SU-DHL-6 (cell line): Measurements from ENCODE around the gene YES1.

Experiments
- H2AFZ ChIP-seq: fragments of 200-600 bp; sonication (generic); 2 replicates; pipeline ENCODE4 v1.6.1; 2014; ENCODE audit warnings: low read depth, mild to moderate bottlenecking, moderate library complexity, mixed read lengths, antibody characterized with exemption, low read length; ENCODE audit not compliant: severe bottlenecking
- H3F3A ChIP-seq: fragments of 200-600 bp; shearing (Covaris generic); 2 replicates; pipeline ENCODE4 v1.6.0; 2016; ENCODE audit warnings: antibody characterized with exemption, mild to moderate bottlenecking; ENCODE audit not compliant: insufficient read depth
- H3K27ac ChIP-seq: fragments of 200-600 bp; sonication (generic); 2 replicates; pipeline ENCODE4 v1.5.1; 2016; ENCODE audit warnings: low read depth, mild to moderate bottlenecking, low read length, moderate library complexity, mixed read lengths
- H3K27me3 ChIP-seq: fragments of 200-600 bp; sonication (generic), shearing (Covaris generic); 2 replicates; pipeline ENCODE4 v1.6.0; 2014; ENCODE audit warnings: mild to moderate bottlenecking, low read length
- H3K36me3 ChIP-seq: fragments of 200-600 bp; sonication (generic); 2 replicates; pipeline ENCODE4 v1.6.1; 2014; ENCODE audit warnings: mild to moderate bottlenecking, low read length, mixed read lengths
- H3K4me2 ChIP-seq: fragments of 300-600, 200-600 bp; shearing (Covaris generic), sonication (generic); 2 replicates; pipeline ENCODE4 v1.6.0; 2014; ENCODE audit warnings: low read length, low read depth, mild to moderate bottlenecking; ENCODE audit not compliant: poor library complexity, severe bottlenecking
- H3K4me3 ChIP-seq: fragments of 200-600 bp; sonication (generic); 2 replicates; pipeline ENCODE4 v1.5.1; 2014; ENCODE audit warnings: antibody characterized with exemption, low read length, mild to moderate bottlenecking, mixed read lengths; ENCODE audit not compliant: insufficient read depth, poor library complexity, severe bottlenecking
- H3K79me2 ChIP-seq: fragments of 200-600 bp; sonication (generic); 2 replicates; pipeline ENCODE4 v1.6.1; 2014; ENCODE audit warnings: mild to moderate bottlenecking, low read length, moderate library complexity; ENCODE audit not compliant: insufficient read depth
- H3K9ac ChIP-seq: fragments of 200-600 bp; sonication (generic); 2 replicates; pipeline ENCODE4 v1.7.0; 2014; ENCODE audit warnings: mild to moderate bottlenecking, low read length
- H3K9me2 ChIP-seq: fragments of 200-600 bp; sonication (generic); replicated peaks from 2 replicates; pipeline ENCODE4 v1.6.1; 2014; ENCODE audit warnings: low read length; ENCODE audit not compliant: insufficient read depth
- H3K9me3 ChIP-seq: fragments of 200-600 bp; sonication (generic); 2 replicates; pipeline ENCODE4 v1.6.1; 2014; ENCODE audit warnings: low read length, mixed read lengths; ENCODE audit not compliant: insufficient read depth
- H4K20me1 ChIP-seq: fragments of 200-600 bp; sonication (generic); 2 replicates; pipeline ENCODE4 v1.6.1; 2014; ENCODE audit warnings: low read depth, mild to moderate bottlenecking, antibody characterized with exemption, low read length, moderate library complexity, mixed read lengths
- EZH2phosphoT487 ChIP-seq: fragments of 200-600 bp; sonication (generic), shearing (Covaris generic); conservative IDR thresholded peaks from 2 replicates; pipeline ENCODE4 v1.6.1; 2018; ENCODE audit warnings: mild to moderate bottlenecking, antibody characterized with exemption, low read length, moderate library complexity, mixed read lengths
- TF ChIP-seq, protein P1 (sequence below): fragments of 200-600 bp; sonication (generic); IDR thresholded peaks from one replicate; pipeline ENCODE4 v1.5.1; 2017; ENCODE audit warnings: antibody characterized with exemption, mild to moderate bottlenecking, low read length, moderate library complexity; ENCODE audit not compliant: insufficient read depth, poor library complexity, severe bottlenecking

YES1 gene

DNA sequence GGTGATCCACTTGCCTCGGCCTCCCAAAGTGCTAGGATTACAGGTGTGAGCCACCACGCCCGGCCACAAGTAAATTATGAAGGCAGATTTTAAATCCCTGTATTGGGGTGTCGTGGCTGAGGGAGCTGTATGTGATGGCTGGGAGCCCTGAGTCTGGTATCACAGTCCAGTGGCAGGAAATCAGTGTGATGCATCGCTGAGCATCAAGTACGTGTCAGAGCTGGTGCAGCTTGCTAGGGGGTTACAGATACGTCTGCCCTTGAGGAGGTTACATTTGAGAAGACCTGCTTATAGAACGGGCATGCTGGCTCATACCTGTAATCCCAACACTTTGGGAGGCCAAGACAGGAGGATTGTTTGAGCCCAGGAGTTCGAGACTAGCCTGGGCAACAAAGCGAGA, 103.9 kb downstream of the YES1 start:
- no peaks in the 10 kb centered on the region for H3K9me2 ChIP-seq
- no peaks in the 10 kb centered on the region for H3K27me3 ChIP-seq
- no peaks in the 10 kb centered on the region for H4K20me1 ChIP-seq
- TF ChIP-seq, protein P1, sequence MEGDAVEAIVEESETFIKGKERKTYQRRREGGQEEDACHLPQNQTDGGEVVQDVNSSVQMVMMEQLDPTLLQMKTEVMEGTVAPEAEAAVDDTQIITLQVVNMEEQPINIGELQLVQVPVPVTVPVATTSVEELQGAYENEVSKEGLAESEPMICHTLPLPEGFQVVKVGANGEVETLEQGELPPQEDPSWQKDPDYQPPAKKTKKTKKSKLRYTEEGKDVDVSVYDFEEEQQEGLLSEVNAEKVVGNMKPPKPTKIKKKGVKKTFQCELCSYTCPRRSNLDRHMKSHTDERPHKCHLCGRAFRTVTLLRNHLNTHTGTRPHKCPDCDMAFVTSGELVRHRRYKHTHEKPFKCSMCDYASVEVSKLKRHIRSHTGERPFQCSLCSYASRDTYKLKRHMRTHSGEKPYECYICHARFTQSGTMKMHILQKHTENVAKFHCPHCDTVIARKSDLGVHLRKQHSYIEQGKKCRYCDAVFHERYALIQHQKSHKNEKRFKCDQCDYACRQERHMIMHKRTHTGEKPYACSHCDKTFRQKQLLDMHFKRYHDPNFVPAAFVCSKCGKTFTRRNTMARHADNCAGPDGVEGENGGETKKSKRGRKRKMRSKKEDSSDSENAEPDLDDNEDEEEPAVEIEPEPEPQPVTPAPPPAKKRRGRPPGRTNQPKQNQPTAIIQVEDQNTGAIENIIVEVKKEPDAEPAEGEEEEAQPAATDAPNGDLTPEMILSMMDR: no peak
- TF ChIP-seq EZH2phosphoT487: no peak
- H3K36me3 ChIP-seq: no peaks in the 10 kb centered on the region
- no peaks in the 10 kb centered on the region for H3K79me2 ChIP-seq
- H3K4me3 ChIP-seq: no peak overlapping the region
- H3K9me3 ChIP-seq: no peaks in the 10 kb centered on the region
- H3K4me2 ChIP-seq: no peak overlapping the region
- no peaks in the 10 kb centered on the region for H3F3A ChIP-seq
- no peak overlapping the region for H3K9ac ChIP-seq
- no peak overlapping the region for H3K27ac ChIP-seq
- no peak overlapping the region for H2AFZ ChIP-seq

DNA sequence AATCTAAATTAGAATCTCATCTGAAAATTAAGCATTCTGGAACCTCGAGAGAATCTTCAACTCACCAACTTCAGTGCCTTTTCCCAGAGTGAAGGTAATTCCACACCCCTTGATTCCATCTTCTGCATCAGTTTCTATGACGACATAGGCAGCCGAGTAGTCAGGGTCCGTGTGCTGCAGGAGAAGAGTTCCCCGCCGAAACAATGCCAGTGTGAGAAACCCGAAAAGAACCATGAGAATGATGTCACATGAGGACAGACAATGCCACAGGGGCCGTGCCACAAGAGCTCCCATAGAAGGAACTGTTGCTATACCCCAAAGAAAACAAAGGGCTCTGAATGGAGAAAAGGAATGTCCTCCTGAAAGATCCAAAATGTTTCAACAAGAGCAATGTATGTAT, 105.6 kb downstream of the YES1 start:
- Histone ChIP-seq H3K4me2 (no peak overlapping the region), H3K27me3 (no peaks in the 10 kb centered on the region), H3K27ac (no peak overlapping the region), H3K4me3 (no peak overlapping the region), H3K9ac (no peak overlapping the region), H3K9me2 (no peaks in the 10 kb centered on the region), H3K79me2 (no peaks in the 10 kb centered on the region), H3F3A (no peaks in the 10 kb centered on the region), H3K9me3 (no peaks in the 10 kb centered on the region), H4K20me1 (no peaks in the 10 kb centered on the region), H3K36me3 (no peaks in the 10 kb centered on the region), H2AFZ (no peak overlapping the region)
- TF ChIP-seq, protein P1: no peak
- no peak for TF ChIP-seq EZH2phosphoT487

DNA sequence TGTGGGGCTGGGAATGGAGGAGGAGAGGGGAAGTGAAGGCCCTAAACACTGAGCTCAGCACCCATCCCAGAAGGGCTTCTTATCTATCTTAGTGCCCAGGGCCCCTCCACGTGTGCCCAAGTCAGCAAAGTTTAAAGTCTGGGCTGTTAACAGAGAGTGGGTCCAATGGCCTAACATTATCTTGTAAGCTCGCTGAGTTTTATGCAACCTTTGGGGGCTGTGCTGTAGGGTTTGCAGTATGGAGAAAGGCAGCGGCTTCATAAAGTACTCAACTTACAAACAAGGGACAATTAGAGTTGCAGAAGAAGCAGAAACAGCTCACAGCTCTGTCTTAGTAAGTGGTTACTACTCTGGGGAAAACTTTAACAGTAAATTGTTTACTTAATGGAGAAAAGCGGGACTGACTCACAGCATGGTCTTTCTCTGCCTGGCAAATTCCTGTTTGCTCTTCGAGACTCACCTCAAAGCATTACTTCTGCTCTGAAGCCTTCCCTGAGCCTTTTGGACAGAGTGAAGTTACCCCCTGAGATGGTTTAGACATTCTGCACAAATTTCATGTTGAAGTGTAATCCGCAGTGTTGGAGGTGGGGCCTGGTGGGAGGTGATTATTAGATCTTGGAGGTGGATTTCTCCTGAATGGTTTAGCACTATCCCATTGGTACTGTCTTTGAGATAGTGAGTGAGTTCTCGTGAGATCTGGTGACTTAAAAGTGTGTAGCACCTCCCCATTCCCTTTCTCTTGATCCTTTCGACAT, 108.7 kb downstream of the YES1 start:
- Histone ChIP-seq H3K79me2 (no peaks in the 10 kb centered on the region), H3K9me3 (no peaks in the 10 kb centered on the region), H3K9ac (no peak overlapping the region), H3K36me3 (no peaks in the 10 kb centered on the region), H3K27me3 (no peaks in the 10 kb centered on the region), H3K4me3 (no peak overlapping the region), H3K4me2 (no peak overlapping the region), H3F3A (no peaks in the 10 kb centered on the region), H3K27ac (no peak overlapping the region), H4K20me1 (no peaks in the 10 kb centered on the region), H2AFZ (no peak overlapping the region), H3K9me2 (no peaks in the 10 kb centered on the region)
- no peak for TF ChIP-seq EZH2phosphoT487
- TF ChIP-seq, protein P1: no peak
